Loucy (cell line): ENCODE measurements around the gene ARHGAP26.

ENCODE experiments used
- H2AFZ ChIP-seq: fragments of 200-600 bp; sonication (generic); 2 replicates; pipeline ENCODE4 v1.6.0; 2016; ENCODE audit warnings: antibody characterized with exemption, mild to moderate bottlenecking, low read length, moderate library complexity
- H3F3A ChIP-seq: fragments of 200-600 bp; 2 replicates; pipeline ENCODE4 v1.6.0; 2016; ENCODE audit warnings: antibody characterized with exemption, low read depth, mild to moderate bottlenecking
- H3K27me3 ChIP-seq: fragments of 200-600 bp; sonication (generic); 2 replicates; pipeline ENCODE4 v1.6.1; 2014; ENCODE audit warnings: low read length, mild to moderate bottlenecking; ENCODE audit not compliant: insufficient read depth, poor library complexity, severe bottlenecking
- H3K36me3 ChIP-seq: fragments of 200-600 bp; sonication (generic); 2 replicates; pipeline ENCODE4 v1.6.1; 2016; ENCODE audit warnings: low read length; ENCODE audit not compliant: insufficient read depth
- H3K4me1 ChIP-seq: fragments of 200-600 bp; sonication (generic); 2 replicates; pipeline ENCODE4 v1.5.1; 2014; ENCODE audit warnings: low read length, mild to moderate bottlenecking; ENCODE audit not compliant: insufficient read depth, poor library complexity, severe bottlenecking
- H3K4me2 ChIP-seq: fragments of 200-600 bp; sonication (generic); 2 replicates; pipeline ENCODE4 v1.6.0; 2014; ENCODE audit warnings: antibody characterized with exemption, low read length, low read depth, mild to moderate bottlenecking; ENCODE audit not compliant: poor library complexity, severe bottlenecking
- H3K4me3 ChIP-seq: fragments of 200-600 bp; sonication (generic); 2 replicates; pipeline ENCODE4 v1.5.1; 2014; ENCODE audit warnings: low read length, mild to moderate bottlenecking, mixed read lengths; ENCODE audit not compliant: poor library complexity, severe bottlenecking
- H3K79me2 ChIP-seq: fragments of 200-600 bp; sonication (generic); 2 replicates; pipeline ENCODE4 v1.6.1; 2014; ENCODE audit warnings: low read length; ENCODE audit not compliant: insufficient read depth
- H3K9ac ChIP-seq: fragments of 200-600 bp; sonication (generic); 2 replicates; pipeline ENCODE4 v1.6.0; 2014; ENCODE audit warnings: mild to moderate bottlenecking, low read depth, low read length, moderate library complexity; ENCODE audit not compliant: poor library complexity, severe bottlenecking
- H3K9me2 ChIP-seq: fragments of 200-600 bp; sonication (generic); replicated peaks from 2 replicates; pipeline ENCODE4 v1.6.1; 2016; ENCODE audit warnings: low read depth, low read length, mixed read lengths
- H3K9me3 ChIP-seq: fragments of 200-600 bp; sonication (generic); 2 replicates; pipeline ENCODE4 v1.6.1; 2014; ENCODE audit warnings: mild to moderate bottlenecking, antibody characterized with exemption, low read length, low read depth; ENCODE audit not compliant: insufficient read depth
- H4K20me1 ChIP-seq: fragments of 200-600 bp; sonication (generic); 2 replicates; pipeline ENCODE4 v1.6.0; 2014; ENCODE audit warnings: antibody characterized with exemption, low read length, mild to moderate bottlenecking; ENCODE audit not compliant: insufficient read depth, poor library complexity, severe bottlenecking
- CTCF ChIP-seq: fragments of 200-600 bp; sonication (generic); conservative IDR thresholded peaks from 2 replicates; pipeline ENCODE4 v1.5.1; 2014; ENCODE audit warnings: mild to moderate bottlenecking, antibody characterized with exemption, low read length
- EZH2phosphoT487 ChIP-seq: fragments of 200-600 bp; IDR thresholded peaks from 2 replicates; pipeline ENCODE4 v1.6.1; 2018; ENCODE audit warnings: antibody characterized with exemption, mild to moderate bottlenecking, moderate library complexity, borderline replicate concordance

ARHGAP26 gene

GRCh38 chr5:142977363-142978051, 207.3 kb downstream of the ARHGAP26 start:
- Histone ChIP-seq H3K4me3 (peak overlapping the region; percentile 9), H3K9ac (no peak overlapping the region), H3K4me2 (peak overlapping the region; percentile 48), H3K79me2 (no peaks in the 10 kb centered on the region), H3K27me3 (no peaks in the 10 kb centered on the region), H3K9me3 (no peaks in the 10 kb centered on the region), H4K20me1 (no peaks in the 10 kb centered on the region), H3K4me1 (peaks cover 43% of the 10 kb centered on the region), H3K36me3 (no peaks in the 10 kb centered on the region), H3K9me2 (no peaks in the 10 kb centered on the region), H3F3A (no peaks in the 10 kb centered on the region), H2AFZ (no peak overlapping the region)
- TF ChIP-seq CTCF (no peak), EZH2phosphoT487 (no peak)

- no peaks in the 10 kb centered on the region for H3K9me3 ChIP-seq
- no peak for TF ChIP-seq EZH2phosphoT487
- TF ChIP-seq CTCF, result no peak
- no peaks in the 10 kb centered on the region for H3K36me3 ChIP-seq
- peaks cover 47% of the 10 kb centered on the region for H3K4me1 ChIP-seq
- no peaks in the 10 kb centered on the region for H4K20me1 ChIP-seq
- H3F3A ChIP-seq, result no peaks in the 10 kb centered on the region
- H3K9ac ChIP-seq, result no peak overlapping the region
- H3K79me2 ChIP-seq, result no peaks in the 10 kb centered on the region
- no peaks in the 10 kb centered on the region for H3K27me3 ChIP-seq
- no peak overlapping the region for H2AFZ ChIP-seq
- H3K9me2 ChIP-seq, result no peaks in the 10 kb centered on the region
- peak overlapping the region; percentile 48 for H3K4me2 ChIP-seq
- H3K4me3 ChIP-seq, result no peak overlapping the region
Observed at GRCh38 chr5:142978252-142978651, 208.1 kb downstream of the ARHGAP26 start.

- H2AFZ ChIP-seq, result no peak overlapping the region
- H3K27me3 ChIP-seq, result no peaks in the 10 kb centered on the region
- peaks cover 49% of the 10 kb centered on the region for H3K4me1 ChIP-seq
- H3K9ac ChIP-seq, result no peak overlapping the region
- no peak overlapping the region for H3K4me2 ChIP-seq
- H4K20me1 ChIP-seq, result no peaks in the 10 kb centered on the region
- no peaks in the 10 kb centered on the region for H3K79me2 ChIP-seq
- H3K4me3 ChIP-seq, result no peak overlapping the region
- no peaks in the 10 kb centered on the region for H3K36me3 ChIP-seq
- no peak for TF ChIP-seq EZH2phosphoT487
- no peak for TF ChIP-seq CTCF
- H3F3A ChIP-seq, result 0 out of 2 replicates have a peak, but pooled peaks cover under 1% of the 10 kb centered on the region
- H3K9me3 ChIP-seq, result no peaks in the 10 kb centered on the region
- H3K9me2 ChIP-seq, result no peaks in the 10 kb centered on the region
Observed at GRCh38 chr5:142978726-142979125, 208.5 kb downstream of the ARHGAP26 start.
